GOT3 (cell line): ENCODE data around the gene GGCX.
A peak's percentile ranks its signal among the peaks of the same experiment; 100 is the strongest.
"Not testable (repeated sequence)": the region's sequence is repeated elsewhere in the genome, so short reads cannot be mapped to it uniquely, and the experiment has no call there.

Experiments
- DNase-seq: peaks from one replicate; lab custom pipeline; 2025; ENCODE audit warnings: mixed read lengths; lab: John Stamatoyannopoulos, UW

Gene GGCX

GRCh38 chr2:85594715-85595300, 33.5 kb upstream of the GGCX start:
- no peak for DNase-seq

GRCh38 chr2:85593023-85593422, 31.7 kb upstream of the GGCX start:
- DNase-seq: no peak

GRCh38 chr2:85592299-85592698, 31.0 kb upstream of the GGCX start:
- not testable (repeated sequence) for DNase-seq

- no peak for DNase-seq
Measured at GRCh38 chr2:85591563-85591962, 30.3 kb upstream of the GGCX start.

GRCh38 chr2:85590950-85591349, 29.7 kb upstream of the GGCX start:
- no peak for DNase-seq

GRCh38 chr2:85589982-85590791, 28.9 kb upstream of the GGCX start:
- DNase-seq: peak; percentile 57

GRCh38 chr2:85589181-85589580, 27.9 kb upstream of the GGCX start:
- DNase-seq: no peak

GRCh38 chr2:85588645-85589044, 27.4 kb upstream of the GGCX start:
- no peak for DNase-seq

GRCh38 chr2:85588236-85588635, 26.9 kb upstream of the GGCX start:
- no peak for DNase-seq

- no peak for DNase-seq
Measured at GRCh38 chr2:85585781-85586105, 24.4 kb upstream of the GGCX start.

GRCh38 chr2:85584857-85585780, 23.8 kb upstream of the GGCX start:
- no peak for DNase-seq

GRCh38 chr2:85584354-85584856, 23.1 kb upstream of the GGCX start, which contains the start of gene VAMP5:
Gene VAMP5, plus strand, starts transcription at chr2:85584431. Its CDS starts 60 bp downstream, at chr2:85584491.
- no peak for DNase-seq

GRCh38 chr2:85583667-85584353, 22.5 kb upstream of the GGCX start:
- DNase-seq: no peak

GRCh38 chr2:85582492-85582891, 21.2 kb upstream of the GGCX start:
- DNase-seq: no peak

- DNase-seq: no peak
Measured at GRCh38 chr2:85580206-85580605, 18.9 kb upstream of the GGCX start.

GRCh38 chr2:85579266-85579935, 18.1 kb upstream of the GGCX start:
- DNase-seq: no peak

GRCh38 chr2:85578243-85579180, 17.2 kb upstream of the GGCX start:
- no peak for DNase-seq

- DNase-seq: no peak
Measured at GRCh38 chr2:85577386-85578242, 16.3 kb upstream of the GGCX start, which contains the start of gene VAMP8. Gene VAMP8, plus strand, starts transcription at chr2:85577586. Its CDS starts 61 bp downstream, at chr2:85577647.

- no peak for DNase-seq
Measured at GRCh38 chr2:85577063-85577385, 15.7 kb upstream of the GGCX start.
